NCI-H1417 (cell line): ENCODE measurements around the gene MERTK.
"Not testable (repeated sequence)": the region's sequence is repeated elsewhere in the genome, so short reads cannot be mapped to it uniquely, and the experiment has no call there.

ENCODE experiments used
- DNase-seq, 3 experiments: peaks; one replicate each; lab custom pipeline; 2025; lab: John Stamatoyannopoulos, UW

MERTK gene

DNA sequence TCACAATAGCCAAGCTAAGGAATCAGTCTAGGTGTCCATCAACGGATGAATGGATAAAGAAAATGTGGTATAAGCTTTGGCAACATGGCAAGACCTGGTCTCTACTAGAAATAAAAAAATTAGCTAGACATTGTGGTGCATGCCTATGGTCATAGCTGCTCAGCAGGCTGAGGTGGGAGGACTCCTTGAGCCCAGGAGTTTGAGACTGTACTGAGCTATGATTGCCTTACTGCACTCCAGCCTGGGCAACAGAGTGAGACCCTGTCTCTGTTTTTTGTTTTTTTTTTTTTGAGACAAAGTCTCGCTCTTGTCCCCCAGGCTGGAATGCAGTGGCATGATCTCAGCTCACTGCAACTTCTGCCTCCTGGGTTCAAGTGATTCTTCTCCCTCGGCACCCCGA is 11.6 kb downstream of the MERTK start:
- not testable (repeated sequence) for DNase-seq

GRCh38 chr2:111910609-111911277 is 12.3 kb downstream of the MERTK start:
- DNase-seq: no peak

- DNase-seq: not testable (repeated sequence)
These were observed 13.0 kb downstream of the MERTK start for GRCh38 chr2:111911295-111911977.

- no peak for DNase-seq
These were observed 14.1 kb downstream of the MERTK start for GRCh38 chr2:111912547-111912946.

DNA sequence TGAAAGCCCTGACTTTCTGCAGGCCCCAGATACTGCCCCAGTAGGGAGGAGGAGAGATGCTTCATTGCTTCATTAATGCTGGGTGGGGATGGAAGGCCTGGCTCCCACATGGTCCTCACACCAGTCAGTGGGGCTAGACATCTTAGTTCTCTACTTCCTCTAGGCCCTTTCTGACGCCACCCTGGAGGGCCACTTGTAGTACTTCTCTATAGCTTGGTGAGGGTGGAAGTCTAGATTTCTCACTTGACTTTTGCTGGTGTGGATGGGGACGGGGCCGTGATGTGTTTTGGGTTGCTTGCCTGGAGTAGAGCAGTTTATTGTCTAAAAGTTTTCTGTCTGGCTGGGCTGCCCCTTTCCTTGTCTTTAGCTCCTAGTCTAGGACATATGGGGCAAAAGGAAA is 18.7 kb downstream of the MERTK start:
- no peak for DNase-seq

GRCh38 chr2:111918383-111918806 is 20.0 kb downstream of the MERTK start:
- peak in 1 of 3 experiments; percentile 44 for DNase-seq

DNA sequence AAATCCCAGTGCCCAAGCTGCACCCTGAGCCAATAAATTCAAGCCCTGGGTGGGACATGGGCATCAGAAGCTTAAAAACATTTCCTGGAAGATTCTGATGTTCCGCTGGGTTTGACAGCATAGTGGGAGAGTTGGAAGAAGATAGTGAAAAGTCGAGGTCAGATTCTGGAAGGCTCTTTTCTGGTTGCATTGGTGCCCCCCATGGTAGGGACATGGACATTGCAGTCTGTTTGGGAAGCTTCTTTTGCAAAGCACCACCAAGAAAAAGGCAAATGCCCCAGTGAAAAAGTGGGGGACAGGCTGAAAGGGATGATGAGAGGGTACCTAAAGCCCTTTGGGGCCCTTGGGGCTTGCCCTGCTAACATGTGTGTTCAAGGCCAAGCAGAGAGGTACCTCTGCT is 21.0 kb downstream of the MERTK start:
- no peak for DNase-seq

- no peak for DNase-seq
These were observed 21.6 kb downstream of the MERTK start for GRCh38 chr2:111919794-111920608.

GRCh38 chr2:111923276-111923804 is 24.9 kb downstream of the MERTK start:
- no peak for DNase-seq

DNA sequence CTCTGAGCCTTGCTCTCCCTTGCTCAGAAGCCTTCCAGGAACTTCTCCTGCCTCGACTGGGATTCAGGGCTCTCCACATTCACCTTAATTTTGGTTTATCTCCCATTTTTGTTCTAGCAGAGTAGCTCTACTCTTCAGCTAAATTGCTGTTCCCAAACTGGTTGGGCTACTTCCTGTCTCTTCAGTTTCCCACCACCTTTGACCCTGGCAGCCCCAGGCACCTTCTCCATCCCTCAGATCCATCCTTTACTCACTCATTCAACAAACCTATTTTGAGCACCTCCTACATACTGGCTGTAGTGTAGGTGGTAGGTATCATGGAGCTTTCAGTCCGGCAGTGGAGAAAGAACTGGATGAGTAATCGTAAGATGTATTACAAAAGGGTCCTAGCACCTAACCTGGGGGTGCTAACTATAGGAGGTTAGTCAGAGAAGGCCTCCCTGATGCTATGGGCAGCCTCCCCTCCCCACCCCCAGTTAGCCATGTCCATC is 26.3 kb downstream of the MERTK start:
- no peak for DNase-seq

DNA sequence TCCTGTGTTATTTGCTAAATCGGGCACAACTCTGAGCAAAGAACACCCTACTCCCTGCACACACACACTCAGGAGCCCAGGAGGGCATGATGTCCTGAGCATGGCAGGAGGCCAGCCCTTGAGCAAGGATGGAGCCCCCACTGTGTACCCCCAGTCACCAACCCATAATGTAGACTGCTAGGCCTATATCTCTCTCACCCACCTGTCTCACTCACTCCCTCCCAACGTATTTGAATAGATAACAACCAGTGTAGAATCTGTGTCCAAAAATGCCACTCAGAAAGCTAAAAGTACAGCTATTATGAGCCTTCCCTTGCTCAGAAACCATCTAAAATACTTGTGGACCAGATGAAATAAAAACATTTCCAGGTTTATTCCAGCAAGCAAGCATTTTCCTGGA is 29.3 kb downstream of the MERTK start:
- DNase-seq: no peak

DNA sequence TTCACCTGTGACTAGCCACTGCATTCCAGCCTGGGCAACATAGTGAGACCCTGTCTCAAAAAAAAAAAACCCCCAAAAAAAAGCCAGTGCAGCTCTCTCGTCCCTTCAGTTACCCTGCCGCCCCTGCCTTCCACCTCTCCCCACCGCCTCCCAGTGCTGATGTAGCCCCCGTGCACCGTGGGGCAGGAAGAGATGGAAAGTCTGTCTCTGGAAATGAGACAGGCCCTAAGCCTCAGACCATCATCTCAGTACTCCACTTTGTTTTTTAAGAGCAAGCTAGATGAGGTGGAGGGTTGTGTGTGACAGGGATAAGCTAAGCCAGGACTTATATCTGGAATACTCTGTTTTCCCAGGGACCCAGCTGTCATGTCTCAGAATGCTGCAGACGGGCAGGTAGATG is 32.0 kb downstream of the MERTK start:
- DNase-seq: no peak

DNA sequence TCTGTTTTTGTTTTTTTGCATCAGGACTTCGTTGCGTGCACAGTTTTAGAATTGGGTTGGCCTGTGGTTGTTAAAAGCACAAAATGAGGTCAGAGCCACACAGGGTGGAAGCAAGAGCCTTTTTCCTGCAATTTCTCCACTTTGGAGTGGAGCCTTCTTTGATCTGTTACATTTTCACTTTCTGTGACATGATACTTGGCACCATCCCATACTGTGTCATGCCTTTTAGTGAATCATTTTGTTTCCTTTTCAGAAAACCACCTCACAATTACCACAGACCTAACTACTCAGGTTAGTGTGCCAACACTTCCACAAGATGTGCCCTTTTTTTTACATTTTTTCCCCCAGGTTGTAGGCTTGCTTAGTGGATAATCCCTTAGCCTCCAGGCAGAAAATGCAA is 32.5 kb downstream of the MERTK start:
- DNase-seq: no peak

GRCh38 chr2:111932841-111933291 is 34.5 kb downstream of the MERTK start:
- no peak for DNase-seq

DNA sequence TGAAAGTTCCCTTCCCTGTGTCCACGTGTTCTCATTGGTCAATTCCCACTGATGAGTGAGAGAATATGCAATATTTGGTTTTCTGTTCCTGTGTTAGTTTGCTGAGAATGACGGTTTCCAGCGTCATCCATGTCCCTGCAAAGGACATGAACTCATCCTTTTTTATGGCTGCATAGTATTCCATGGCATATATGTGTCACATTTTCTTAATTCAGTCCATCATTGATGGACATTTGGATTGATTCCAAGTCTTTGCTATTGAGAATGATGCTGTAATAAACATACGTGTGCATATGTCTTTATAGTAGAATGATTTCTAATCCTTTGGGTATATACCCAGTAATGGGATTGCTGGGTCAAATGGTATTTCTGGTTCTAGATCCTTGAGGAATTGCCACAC is 35.5 kb downstream of the MERTK start:
- DNase-seq: not testable (repeated sequence)

- no peak for DNase-seq
These were observed 38.5 kb downstream of the MERTK start for GRCh38 chr2:111936881-111937280.

- DNase-seq: peak in 1 of 3 experiments; percentile 17
These were observed 40.0 kb downstream of the MERTK start for GRCh38 chr2:111938392-111938791.

DNA sequence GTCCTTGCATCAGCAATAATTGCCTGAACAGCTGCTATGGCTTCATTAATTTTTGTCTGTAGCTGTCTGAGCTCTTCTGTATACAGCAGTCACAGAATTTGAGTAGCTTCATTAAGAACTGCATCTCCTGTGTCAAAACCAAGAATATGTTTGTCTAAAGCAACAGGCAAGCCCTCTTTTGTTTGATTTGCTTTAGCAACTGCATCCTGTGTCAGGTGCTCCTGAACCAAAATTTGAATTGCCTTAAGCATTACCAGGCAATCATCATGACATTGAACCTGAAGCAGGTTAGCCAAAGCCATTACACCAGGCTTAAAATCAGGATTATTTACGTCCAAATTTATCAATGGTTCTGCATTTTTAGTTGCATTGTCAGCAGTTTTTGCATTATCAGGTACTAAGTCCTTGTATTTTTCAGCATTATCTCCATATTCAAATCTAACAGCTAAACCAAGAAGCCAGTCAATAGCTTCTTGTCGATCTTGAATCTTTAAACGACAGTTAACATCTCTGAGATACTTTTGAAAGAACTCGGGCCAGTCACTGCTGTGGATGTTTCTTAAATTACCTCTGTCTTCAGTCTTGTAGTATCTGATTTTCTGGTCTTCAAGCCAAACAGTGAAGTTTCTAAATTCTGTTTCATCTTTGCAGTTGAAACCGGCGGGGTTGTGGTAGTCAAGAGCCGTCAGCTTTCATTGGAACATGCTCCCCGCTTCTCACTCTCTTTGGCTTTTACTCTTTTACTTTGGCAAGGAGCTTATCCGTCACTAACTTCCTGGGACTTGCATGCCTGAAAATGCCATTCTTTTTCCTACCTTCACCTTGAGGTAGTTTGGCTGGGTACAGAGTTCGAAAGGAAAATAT is 42.2 kb downstream of the MERTK start:
- peak in 1 of 3 experiments; percentile 37 for DNase-seq

GRCh38 chr2:111941531-111941930 is 43.1 kb downstream of the MERTK start:
- DNase-seq: no peak

DNA sequence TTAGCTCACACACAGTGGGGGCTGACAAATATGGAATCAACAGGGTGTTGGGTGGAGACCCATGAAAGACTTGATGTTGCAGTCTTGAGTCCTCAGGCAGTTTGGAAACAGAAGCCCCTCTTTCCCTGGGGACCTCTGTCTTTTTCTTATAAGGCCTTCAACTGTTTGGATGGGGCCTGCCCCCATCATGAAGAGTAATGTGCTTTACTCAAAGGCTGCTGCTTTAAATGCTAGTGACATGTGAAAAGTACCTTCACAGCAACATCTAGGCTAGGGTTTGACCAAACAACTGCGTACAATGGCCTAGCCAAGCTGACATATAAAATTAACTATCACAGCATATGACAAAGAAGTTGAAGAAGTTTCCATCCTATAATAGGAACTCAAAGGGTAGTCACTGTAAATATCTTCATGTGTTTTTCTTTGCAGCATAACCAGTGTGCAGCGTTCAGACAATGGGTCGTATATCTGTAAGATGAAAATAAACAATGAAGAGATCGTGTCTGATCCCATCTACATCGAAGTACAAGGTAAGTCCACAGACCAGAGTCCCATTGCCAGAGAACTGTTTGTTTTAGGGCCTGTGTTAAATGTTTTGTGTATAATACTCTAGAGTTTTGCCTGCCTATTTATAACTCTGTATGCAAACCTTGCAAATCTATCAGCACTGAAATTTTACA is 46.3 kb downstream of the MERTK start:
- DNase-seq: no peak
